ENCODE data around the gene BRAT1. TPM values are rescaled to one million over a fixed set of nuclear protein-coding genes. Genes with fewer than 3 reads are reported as not detected.

Gene BRAT1
- total RNA-seq, 1 donor from 2014 or later: 53.0 TPM

GRCh38 chr7:2598154-2598823, 43.0 kb upstream of the BRAT1 start:
- TF ChIP-seq CTCF (conservative IDR thresholded peaks at IDR 0.05; ENCODE audit: low read depth, low read length): no peak
- H3K4me3 ChIP-seq (ENCODE audit: low read depth, low read length): no peak overlapping the region
- no peak for DNase-seq (ENCODE audit: low read depth)

DNA sequence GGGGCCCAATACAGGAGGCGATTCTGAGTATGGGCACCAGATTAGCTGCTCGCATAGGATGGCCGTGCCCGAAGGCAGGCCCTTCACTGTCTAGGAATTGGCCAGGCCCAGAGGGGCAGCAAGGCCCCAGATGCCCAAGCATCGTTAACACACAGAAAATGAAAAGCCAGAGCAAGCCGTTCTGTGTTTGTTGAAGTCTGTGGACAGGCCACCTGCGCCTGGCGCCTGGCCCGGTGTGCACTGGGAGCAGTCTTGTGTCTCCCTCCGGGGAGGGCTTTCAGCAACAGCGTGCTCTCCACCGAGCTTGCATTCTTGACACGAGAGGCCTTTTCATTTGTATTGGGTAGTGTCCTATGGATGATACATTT, 41.9 kb upstream of the BRAT1 start:
- DNase-seq (ENCODE audit: low read depth): no peak
- no peak overlapping the region for H3K4me3 ChIP-seq (ENCODE audit: low read depth, low read length)
- TF ChIP-seq CTCF (conservative IDR thresholded peaks at IDR 0.05; ENCODE audit: low read depth, low read length): no peak

GRCh38 chr7:2596464-2597272, 41.3 kb upstream of the BRAT1 start:
- TF ChIP-seq CTCF (conservative IDR thresholded peaks at IDR 0.05; ENCODE audit: low read depth, low read length): no peak
- DNase-seq (ENCODE audit: low read depth): no peak
- H3K4me3 ChIP-seq (ENCODE audit: low read depth, low read length): no peak overlapping the region

DNA sequence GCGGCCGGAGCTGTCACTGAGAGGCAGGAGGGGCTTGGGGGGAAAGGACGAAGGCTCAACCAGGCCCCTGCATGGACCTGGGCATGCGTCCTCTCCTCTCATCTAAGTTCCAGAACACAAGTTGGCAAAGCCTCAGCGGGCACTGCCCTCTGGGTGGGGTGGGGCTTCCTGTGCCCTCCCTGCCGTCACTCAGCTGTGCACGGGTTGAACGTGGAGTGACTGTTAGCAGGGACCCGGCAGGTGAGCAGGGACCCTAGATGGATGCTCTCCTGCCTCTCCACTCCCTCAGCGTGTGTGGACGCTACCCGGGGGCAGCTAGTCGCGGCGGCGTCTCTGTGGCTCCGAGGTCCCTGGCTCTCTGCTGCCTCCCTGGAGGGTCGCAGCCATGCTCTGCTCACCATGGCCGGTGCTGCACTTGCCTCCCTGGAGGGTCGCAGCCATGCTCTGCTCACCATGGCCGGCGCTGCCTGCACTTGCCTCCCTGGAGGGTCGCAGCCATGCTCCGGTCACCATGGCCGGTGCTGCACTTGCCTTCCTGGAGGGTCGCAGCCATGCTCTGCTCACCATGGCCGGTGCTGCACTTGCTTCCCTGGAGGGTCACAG, 40.0 kb upstream of the BRAT1 start:
- H3K4me3 ChIP-seq (ENCODE audit: low read depth, low read length): no peak overlapping the region
- TF ChIP-seq CTCF (conservative IDR thresholded peaks at IDR 0.05; ENCODE audit: low read depth, low read length): no peak
- no peak for DNase-seq (ENCODE audit: low read depth)

DNA sequence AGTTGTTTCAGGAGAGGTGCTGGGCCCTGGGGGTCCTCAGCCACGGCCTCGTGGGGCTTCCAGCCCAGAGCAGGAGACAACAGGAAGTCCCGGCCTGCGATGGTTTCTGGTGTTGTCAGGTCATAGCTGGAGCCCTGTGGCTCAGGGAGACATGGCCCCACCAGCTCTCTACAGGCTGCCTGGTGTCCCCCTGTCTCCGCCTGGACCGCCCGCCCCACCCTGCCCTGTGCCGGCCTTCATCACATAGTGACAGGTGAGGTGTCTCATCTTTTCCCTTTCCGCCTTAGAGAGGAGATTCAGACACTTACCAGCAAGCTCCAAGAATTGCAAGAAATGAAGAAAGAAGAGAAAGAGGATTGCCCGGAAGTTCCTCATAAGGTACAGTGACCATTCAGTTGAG, 39.3 kb upstream of the BRAT1 start:
- no peak for TF ChIP-seq CTCF (conservative IDR thresholded peaks at IDR 0.05; ENCODE audit: low read depth, low read length)
- H3K4me3 ChIP-seq (ENCODE audit: low read depth, low read length): no peak overlapping the region
- DNase-seq (ENCODE audit: low read depth): no peak

GRCh38 chr7:2593036-2593727, 37.9 kb upstream of the BRAT1 start:
- no peak for DNase-seq (ENCODE audit: low read depth)
- H3K4me3 ChIP-seq (ENCODE audit: low read depth, low read length): no peak overlapping the region
- no peak for TF ChIP-seq CTCF (conservative IDR thresholded peaks at IDR 0.05; ENCODE audit: low read depth, low read length)
